Activated CD8-positive, alpha-beta memory T cell treated with anti-CD3 and anti-CD28 coated beads, Interleukin-2, amount 10 ng/mL, durations not matched to agents 7 days and 5 days (primary cell): ENCODE results near the gene GUCY1A2. TPM values are rescaled to one million over a fixed set of nuclear protein-coding genes. Genes with fewer than 3 reads are reported as not detected.

Source experiments
- ATAC-seq: fragments of 150-1000 bp; cut with Tn5 transposase; one replicate; pipeline ENCODE4 v1.10.0; 2021; ENCODE audit warnings: moderate library complexity
- CTCF ChIA-PET: fragments of 350-600 bp; sonication (Branson Sonifier 250); formaldehyde crosslinking; loops from one replicate; lab custom pipeline; 2021; ENCODE audit warnings: antibody characterized with exemption; lab: Charles Lee
- DNase-seq: peaks from one replicate; pipeline ENCODE4 v3.0.0-alpha.2; 2020
- H3K27ac Mint-ChIP-seq: one replicate; pipeline ENCODE4 v1.8.0; 2021; ENCODE audit warnings: mild to moderate bottlenecking, mixed read lengths
- H3K27me3 Mint-ChIP-seq: one replicate; pipeline ENCODE4 v1.8.0; 2021; ENCODE audit warnings: mixed read lengths
- H3K36me3 Mint-ChIP-seq: one replicate; pipeline ENCODE4 v1.8.0; 2021; ENCODE audit warnings: mild to moderate bottlenecking, mixed read lengths
- H3K4me1 Mint-ChIP-seq: one replicate; pipeline ENCODE4 v1.8.0; 2021; ENCODE audit warnings: mixed read lengths
- H3K4me3 Mint-ChIP-seq: one replicate; pipeline ENCODE4 v1.8.0; 2021; ENCODE audit warnings: mild to moderate bottlenecking, moderate library complexity, mixed read lengths
- H3K9me3 Mint-ChIP-seq: one replicate; pipeline ENCODE4 v1.8.0; 2022; ENCODE audit warnings: low read depth, mixed read lengths
- total RNA-seq, 2 experiments: library from RNA; stranded (reverse); gene quantifications; one replicate each; pipeline ENCODE4 v1.2.3, GENCODE V29; 2021

GUCY1A2 gene
- total RNA-seq, 2 experiments from 2014 or later: not detected

DNA sequence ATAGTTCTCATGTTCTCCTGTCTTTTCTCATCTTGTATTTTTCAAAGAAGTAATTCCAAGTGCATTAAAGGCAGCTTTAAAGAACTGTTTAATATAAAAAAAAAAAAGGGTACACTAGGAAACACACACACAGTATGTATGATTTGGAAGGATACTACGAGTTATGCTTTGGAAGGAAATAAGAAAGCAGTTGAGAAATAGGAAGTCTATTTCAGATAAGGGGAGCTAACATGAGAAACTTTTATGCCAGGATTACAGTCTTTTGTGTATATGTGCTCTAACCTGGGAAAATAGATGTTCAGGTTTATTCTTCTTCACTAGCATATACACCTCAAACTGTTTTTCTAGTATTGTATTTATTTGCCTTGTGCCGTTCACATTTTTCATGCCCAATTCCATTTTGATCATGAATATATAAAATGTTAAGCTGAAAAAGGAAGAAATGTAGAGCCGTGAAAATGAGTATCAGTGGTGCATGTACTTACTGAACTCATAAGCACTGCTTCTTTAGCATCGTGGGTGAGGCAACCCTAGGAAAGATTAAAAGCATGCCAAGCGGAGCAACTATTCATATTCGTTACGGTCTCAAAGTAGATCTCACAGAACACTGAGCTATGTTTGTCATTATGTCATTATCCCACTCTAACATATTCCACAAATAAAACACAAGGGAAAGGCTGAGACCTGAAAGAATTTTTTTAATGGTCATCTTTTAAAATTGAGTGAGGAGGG, 59.6 kb downstream of the GUCY1A2 start:
- Mint-ChIP-seq H3K27me3 (no peaks in the 10 kb centered on the region), H3K9me3 (no peaks in the 10 kb centered on the region), H3K4me3 (no peak overlapping the region), H3K27ac (no peak overlapping the region), H3K36me3 (no peaks in the 10 kb centered on the region), H3K4me1 (no peaks in the 10 kb centered on the region)
- CTCF ChIA-PET: no interaction called here
- no peak for DNase-seq
- ATAC-seq: no peak

GRCh38 chr11:106957030-106957482, 61.2 kb downstream of the GUCY1A2 start:
- no peak for ATAC-seq
- CTCF ChIA-PET: no interaction called here
- no peaks in the 10 kb centered on the region for H3K4me1 Mint-ChIP-seq
- DNase-seq: no peak
- no peaks in the 10 kb centered on the region for H3K36me3 Mint-ChIP-seq
- H3K4me3 Mint-ChIP-seq: no peak overlapping the region
- H3K27ac Mint-ChIP-seq: no peak overlapping the region
- H3K9me3 Mint-ChIP-seq: peaks cover 3% of the 10 kb centered on the region
- H3K27me3 Mint-ChIP-seq: no peaks in the 10 kb centered on the region

DNA sequence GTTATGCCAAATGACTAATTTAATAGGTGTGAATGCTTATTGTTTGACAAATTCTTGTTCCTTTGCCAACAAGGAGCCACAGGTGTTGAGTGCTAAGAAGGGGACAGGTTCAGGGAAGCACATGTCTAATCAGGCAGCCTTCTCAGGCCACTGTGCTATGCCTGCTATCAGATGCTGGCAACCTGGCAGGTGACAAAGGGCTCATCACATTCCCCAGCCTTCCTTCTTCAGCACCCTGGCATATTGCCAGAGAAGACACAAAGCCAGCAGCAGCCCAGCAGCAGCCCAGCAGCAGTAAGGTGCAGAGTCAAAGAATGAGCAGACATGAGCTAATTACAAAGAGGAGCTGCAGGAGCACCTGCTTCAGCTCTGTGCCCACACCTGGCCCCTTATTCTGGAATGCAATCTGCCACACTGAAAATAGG, 68.2 kb downstream of the GUCY1A2 start:
- Mint-ChIP-seq H3K27me3 (no peaks in the 10 kb centered on the region), H3K36me3 (no peaks in the 10 kb centered on the region), H3K9me3 (peaks cover 3% of the 10 kb centered on the region), H3K27ac (no peak overlapping the region), H3K4me1 (no peaks in the 10 kb centered on the region), H3K4me3 (no peak overlapping the region)
- CTCF ChIA-PET: no interaction called here
- no peak for ATAC-seq
- no peak for DNase-seq

GRCh38 chr11:106943089-106943488, 75.2 kb downstream of the GUCY1A2 start:
- H3K36me3 Mint-ChIP-seq: no peaks in the 10 kb centered on the region
- no peak overlapping the region for H3K27ac Mint-ChIP-seq
- peaks cover 2% of the 10 kb centered on the region for H3K9me3 Mint-ChIP-seq
- H3K27me3 Mint-ChIP-seq: no peaks in the 10 kb centered on the region
- H3K4me1 Mint-ChIP-seq: no peaks in the 10 kb centered on the region
- CTCF ChIA-PET: no interaction called here
- DNase-seq (no peak), ATAC-seq (no peak)
- no peak overlapping the region for H3K4me3 Mint-ChIP-seq

DNA sequence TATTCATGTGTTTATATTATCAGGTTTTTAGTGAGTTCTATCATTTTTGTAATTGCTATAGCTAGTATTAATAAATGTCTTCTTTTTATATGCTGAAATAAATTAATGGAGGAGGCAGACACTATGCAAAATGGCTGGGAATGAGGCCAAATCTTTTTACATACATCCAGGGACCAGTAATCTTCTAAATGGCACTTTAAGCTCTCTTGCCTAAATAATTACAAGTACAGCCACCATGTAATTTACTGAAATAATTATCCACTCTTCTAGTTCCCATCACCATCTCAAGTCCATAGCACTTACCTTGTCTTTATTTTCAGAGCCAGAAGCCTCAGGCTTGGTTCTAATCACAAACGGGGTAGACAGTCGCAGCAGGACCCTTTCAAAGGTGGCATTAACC, 79.1 kb downstream of the GUCY1A2 start:
- no peak overlapping the region for H3K27ac Mint-ChIP-seq
- peaks cover 2% of the 10 kb centered on the region for H3K9me3 Mint-ChIP-seq
- no peaks in the 10 kb centered on the region for H3K36me3 Mint-ChIP-seq
- DNase-seq (no peak), ATAC-seq (no peak)
- no peaks in the 10 kb centered on the region for H3K4me1 Mint-ChIP-seq
- CTCF ChIA-PET: no interaction called here
- H3K4me3 Mint-ChIP-seq: no peak overlapping the region
- H3K27me3 Mint-ChIP-seq: no peaks in the 10 kb centered on the region

GRCh38 chr11:106937111-106937510, 81.2 kb downstream of the GUCY1A2 start:
- H3K9me3 Mint-ChIP-seq: no peaks in the 10 kb centered on the region
- CTCF ChIA-PET: no interaction called here
- H3K4me1 Mint-ChIP-seq: no peaks in the 10 kb centered on the region
- ATAC-seq (no peak), DNase-seq (no peak)
- H3K27me3 Mint-ChIP-seq: no peaks in the 10 kb centered on the region
- no peaks in the 10 kb centered on the region for H3K36me3 Mint-ChIP-seq
- no peak overlapping the region for H3K27ac Mint-ChIP-seq
- H3K4me3 Mint-ChIP-seq: no peak overlapping the region

- DNase-seq: no peak
- CTCF ChIA-PET: no interaction called here
- H3K27me3 Mint-ChIP-seq: no peaks in the 10 kb centered on the region
- no peaks in the 10 kb centered on the region for H3K4me1 Mint-ChIP-seq
- no peaks in the 10 kb centered on the region for H3K36me3 Mint-ChIP-seq
- no peak overlapping the region for H3K4me3 Mint-ChIP-seq
- no peak for ATAC-seq
- no peak overlapping the region for H3K27ac Mint-ChIP-seq
- no peaks in the 10 kb centered on the region for H3K9me3 Mint-ChIP-seq
Observed at GRCh38 chr11:106925245-106925644, 93.0 kb downstream of the GUCY1A2 start.

DNA sequence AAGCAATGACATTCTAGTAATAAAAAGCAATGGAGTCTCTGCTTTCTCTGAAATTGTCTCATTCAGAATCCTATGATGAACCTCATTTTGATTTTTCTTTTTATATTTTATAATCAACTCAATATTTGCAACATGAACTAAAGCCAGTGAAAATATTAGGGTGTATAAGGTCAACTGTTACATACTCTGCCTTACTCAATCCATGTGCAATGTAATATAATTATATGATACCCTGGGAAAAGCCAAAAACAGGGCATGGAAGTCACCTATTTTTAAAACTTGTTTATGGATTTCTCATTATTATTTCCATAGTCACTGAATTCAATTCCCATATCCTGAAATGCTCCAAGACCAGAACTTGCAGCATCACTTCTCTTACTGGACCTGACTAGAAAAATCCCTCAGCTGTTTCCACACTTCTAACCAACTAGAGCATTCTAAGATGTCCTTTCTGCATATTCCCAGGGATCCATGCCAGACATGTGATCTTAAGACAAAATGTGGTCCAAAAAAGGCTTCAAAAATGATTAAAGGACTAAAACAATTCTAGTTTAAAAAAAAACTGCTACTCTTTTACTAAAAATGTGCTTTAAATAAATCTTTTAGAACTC, 97.3 kb downstream of the GUCY1A2 start:
- H3K9me3 Mint-ChIP-seq: peaks cover 3% of the 10 kb centered on the region
- ATAC-seq (no peak), DNase-seq (no peak)
- no peaks in the 10 kb centered on the region for H3K36me3 Mint-ChIP-seq
- no peak overlapping the region for H3K27ac Mint-ChIP-seq
- no peak overlapping the region for H3K4me3 Mint-ChIP-seq
- H3K4me1 Mint-ChIP-seq: no peaks in the 10 kb centered on the region
- no peaks in the 10 kb centered on the region for H3K27me3 Mint-ChIP-seq
- CTCF ChIA-PET: no interaction called here

GRCh38 chr11:106917973-106918372, 100.3 kb downstream of the GUCY1A2 start:
- H3K27me3 Mint-ChIP-seq: no peaks in the 10 kb centered on the region
- H3K9me3 Mint-ChIP-seq: peaks cover 3% of the 10 kb centered on the region
- H3K4me3 Mint-ChIP-seq: no peak overlapping the region
- ATAC-seq: no peak
- H3K36me3 Mint-ChIP-seq: no peaks in the 10 kb centered on the region
- H3K27ac Mint-ChIP-seq: no peak overlapping the region
- DNase-seq: no peak
- CTCF ChIA-PET: no interaction called here
- no peaks in the 10 kb centered on the region for H3K4me1 Mint-ChIP-seq

DNA sequence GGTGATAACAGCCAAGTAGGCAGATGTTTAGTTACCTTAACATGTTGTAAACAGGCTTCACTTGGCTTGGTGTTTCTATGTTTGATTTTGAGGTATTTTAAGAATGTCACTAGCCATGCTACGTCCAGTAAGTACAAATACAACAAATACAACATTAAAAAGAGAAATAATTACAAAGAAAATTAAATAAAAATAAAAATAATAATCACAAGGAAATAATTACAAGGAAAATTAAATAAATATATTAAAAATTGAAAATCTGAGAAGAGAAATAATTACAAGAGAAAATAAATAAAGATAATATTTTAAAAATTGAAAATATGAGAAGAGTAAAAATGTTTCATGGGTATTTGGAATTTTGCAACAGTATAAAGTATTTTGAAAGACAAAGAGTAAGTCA, 103.9 kb downstream of the GUCY1A2 start:
- Mint-ChIP-seq H3K4me3 (no peak overlapping the region), H3K36me3 (no peaks in the 10 kb centered on the region), H3K4me1 (no peaks in the 10 kb centered on the region), H3K27ac (no peak overlapping the region), H3K9me3 (peaks cover 3% of the 10 kb centered on the region), H3K27me3 (no peaks in the 10 kb centered on the region)
- CTCF ChIA-PET: no interaction called here
- DNase-seq (no peak), ATAC-seq (no peak)

- H3K27me3 Mint-ChIP-seq: no peaks in the 10 kb centered on the region
- no peak overlapping the region for H3K4me3 Mint-ChIP-seq
- H3K9me3 Mint-ChIP-seq: peaks cover 2% of the 10 kb centered on the region
- H3K36me3 Mint-ChIP-seq: no peaks in the 10 kb centered on the region
- DNase-seq (no peak), ATAC-seq (no peak)
- H3K27ac Mint-ChIP-seq: no peak overlapping the region
- CTCF ChIA-PET: no interaction called here
- no peaks in the 10 kb centered on the region for H3K4me1 Mint-ChIP-seq
Observed at GRCh38 chr11:106913141-106913540, 105.1 kb downstream of the GUCY1A2 start.

DNA sequence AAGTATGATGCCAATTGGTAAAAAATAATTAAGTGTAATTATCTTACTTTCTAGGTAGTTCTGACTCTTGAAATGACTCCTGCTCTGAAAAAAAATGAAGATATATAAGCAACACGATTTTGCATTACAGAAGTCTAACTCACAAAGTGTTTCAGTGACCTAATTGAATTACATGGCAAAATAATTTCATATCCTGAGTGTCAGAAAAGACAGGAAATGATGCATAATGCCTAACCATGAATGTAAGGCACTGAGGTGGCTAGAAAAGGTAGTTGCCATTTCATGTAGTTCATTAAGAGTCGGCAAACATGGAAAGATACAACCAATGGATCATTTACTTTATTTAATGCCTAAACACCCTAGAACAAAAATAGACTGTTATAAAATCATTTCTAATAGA, 113.5 kb downstream of the GUCY1A2 start:
- DNase-seq (no peak), ATAC-seq (no peak)
- Mint-ChIP-seq H3K36me3 (no peaks in the 10 kb centered on the region), H3K27ac (no peak overlapping the region), H3K4me1 (no peaks in the 10 kb centered on the region), H3K4me3 (no peak overlapping the region), H3K27me3 (no peaks in the 10 kb centered on the region), H3K9me3 (peaks cover 5% of the 10 kb centered on the region)
- CTCF ChIA-PET: no interaction called here

DNA sequence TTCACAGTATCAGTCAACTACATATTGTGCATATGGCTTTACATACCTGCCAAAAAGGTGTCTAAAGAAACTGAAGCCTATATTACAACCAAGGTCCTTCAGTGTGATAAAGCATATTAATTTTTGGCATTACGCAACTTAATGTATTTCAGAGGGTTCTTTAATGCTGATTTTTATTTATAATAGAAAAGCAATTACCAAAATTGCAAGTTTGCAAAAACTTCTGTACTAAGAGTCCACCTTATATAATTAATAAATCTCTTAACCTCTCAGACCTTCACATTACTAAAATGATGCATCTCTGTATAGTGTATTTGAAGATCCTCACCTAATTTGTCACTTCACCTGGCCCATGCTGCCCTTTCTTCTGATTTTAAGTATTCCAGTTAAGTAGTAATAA, 128.6 kb downstream of the GUCY1A2 start:
- CTCF ChIA-PET: no interaction called here
- no peaks in the 10 kb centered on the region for H3K4me1 Mint-ChIP-seq
- no peak overlapping the region for H3K4me3 Mint-ChIP-seq
- no peaks in the 10 kb centered on the region for H3K36me3 Mint-ChIP-seq
- H3K27me3 Mint-ChIP-seq: no peaks in the 10 kb centered on the region
- H3K27ac Mint-ChIP-seq: no peak overlapping the region
- ATAC-seq (no peak), DNase-seq (no peak)
- H3K9me3 Mint-ChIP-seq: peaks cover 14% of the 10 kb centered on the region

- Mint-ChIP-seq H3K4me3 (no peak overlapping the region), H3K9me3 (peaks cover 17% of the 10 kb centered on the region), H3K4me1 (no peaks in the 10 kb centered on the region), H3K27me3 (no peaks in the 10 kb centered on the region), H3K27ac (no peak overlapping the region), H3K36me3 (no peaks in the 10 kb centered on the region)
- no peak for DNase-seq
- ATAC-seq: no peak
- CTCF ChIA-PET: no interaction called here
Observed at GRCh38 chr11:106888386-106888785, 129.9 kb downstream of the GUCY1A2 start.
